Measurements from ENCODE around the gene NBPF11.
"Not testable (repeated sequence)": the region's sequence is repeated elsewhere in the genome, so short reads cannot be mapped to it uniquely, and the experiment has no call there.

- TF ChIP-seq CTCF, POLR2A (IDR thresholded peaks at IDR 0.05): not testable (repeated sequence)
Observed at GRCh38 chr1:148068201-148068600, 83.9 kb downstream of the NBPF11 start.

Measured in body of pancreas (tissue), 4 donors.